Measurements from ENCODE around the gene OR6X1. TPM values are rescaled to one million over a fixed set of nuclear protein-coding genes. Genes with fewer than 3 reads are reported as not detected.

OR6X1 gene
- total and polyA plus RNA-seq, 2 experiments from 2014 or later, result not detected

DNA sequence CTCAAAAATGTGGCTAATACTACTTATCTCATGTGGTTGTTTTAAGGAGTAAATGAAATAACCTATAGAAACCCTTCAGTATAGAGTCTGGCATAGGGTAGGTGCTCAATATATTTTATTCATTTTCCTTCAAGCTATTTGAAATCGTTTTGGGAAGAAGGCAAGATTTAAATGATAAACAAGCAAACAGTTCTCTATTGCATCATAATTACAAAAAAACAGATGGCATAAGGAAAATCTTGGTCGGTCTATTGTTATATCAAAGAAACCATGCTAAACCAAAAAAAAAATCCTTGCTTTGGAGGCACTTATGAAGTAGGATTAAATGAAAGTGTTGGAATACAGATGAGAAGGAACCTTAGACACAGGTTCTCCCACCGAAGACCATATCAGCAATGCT, 17.5 kb downstream of the OR6X1 start:
- H3K4me3 ChIP-seq, result no peak overlapping the region
- DNase-seq (ENCODE audit: low spot score) (no peak), ATAC-seq (no peak)
- no peak for TF ChIP-seq NANOG (IDR thresholded peaks at IDR 0.05; ENCODE audit: borderline replicate concordance)
- TF ChIP-seq EZH2 (IDR thresholded peaks at IDR 0.05; ENCODE audit: low read depth, unreplicated experiment), result no peak
- TF ChIP-seq, protein P1, sequence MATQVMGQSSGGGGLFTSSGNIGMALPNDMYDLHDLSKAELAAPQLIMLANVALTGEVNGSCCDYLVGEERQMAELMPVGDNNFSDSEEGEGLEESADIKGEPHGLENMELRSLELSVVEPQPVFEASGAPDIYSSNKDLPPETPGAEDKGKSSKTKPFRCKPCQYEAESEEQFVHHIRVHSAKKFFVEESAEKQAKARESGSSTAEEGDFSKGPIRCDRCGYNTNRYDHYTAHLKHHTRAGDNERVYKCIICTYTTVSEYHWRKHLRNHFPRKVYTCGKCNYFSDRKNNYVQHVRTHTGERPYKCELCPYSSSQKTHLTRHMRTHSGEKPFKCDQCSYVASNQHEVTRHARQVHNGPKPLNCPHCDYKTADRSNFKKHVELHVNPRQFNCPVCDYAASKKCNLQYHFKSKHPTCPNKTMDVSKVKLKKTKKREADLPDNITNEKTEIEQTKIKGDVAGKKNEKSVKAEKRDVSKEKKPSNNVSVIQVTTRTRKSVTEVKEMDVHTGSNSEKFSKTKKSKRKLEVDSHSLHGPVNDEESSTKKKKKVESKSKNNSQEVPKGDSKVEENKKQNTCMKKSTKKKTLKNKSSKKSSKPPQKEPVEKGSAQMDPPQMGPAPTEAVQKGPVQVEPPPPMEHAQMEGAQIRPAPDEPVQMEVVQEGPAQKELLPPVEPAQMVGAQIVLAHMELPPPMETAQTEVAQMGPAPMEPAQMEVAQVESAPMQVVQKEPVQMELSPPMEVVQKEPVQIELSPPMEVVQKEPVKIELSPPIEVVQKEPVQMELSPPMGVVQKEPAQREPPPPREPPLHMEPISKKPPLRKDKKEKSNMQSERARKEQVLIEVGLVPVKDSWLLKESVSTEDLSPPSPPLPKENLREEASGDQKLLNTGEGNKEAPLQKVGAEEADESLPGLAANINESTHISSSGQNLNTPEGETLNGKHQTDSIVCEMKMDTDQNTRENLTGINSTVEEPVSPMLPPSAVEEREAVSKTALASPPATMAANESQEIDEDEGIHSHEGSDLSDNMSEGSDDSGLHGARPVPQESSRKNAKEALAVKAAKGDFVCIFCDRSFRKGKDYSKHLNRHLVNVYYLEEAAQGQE (IDR thresholded peaks at IDR 0.05; ENCODE audit: unreplicated experiment), result no peak
- TF ChIP-seq, protein P2, sequence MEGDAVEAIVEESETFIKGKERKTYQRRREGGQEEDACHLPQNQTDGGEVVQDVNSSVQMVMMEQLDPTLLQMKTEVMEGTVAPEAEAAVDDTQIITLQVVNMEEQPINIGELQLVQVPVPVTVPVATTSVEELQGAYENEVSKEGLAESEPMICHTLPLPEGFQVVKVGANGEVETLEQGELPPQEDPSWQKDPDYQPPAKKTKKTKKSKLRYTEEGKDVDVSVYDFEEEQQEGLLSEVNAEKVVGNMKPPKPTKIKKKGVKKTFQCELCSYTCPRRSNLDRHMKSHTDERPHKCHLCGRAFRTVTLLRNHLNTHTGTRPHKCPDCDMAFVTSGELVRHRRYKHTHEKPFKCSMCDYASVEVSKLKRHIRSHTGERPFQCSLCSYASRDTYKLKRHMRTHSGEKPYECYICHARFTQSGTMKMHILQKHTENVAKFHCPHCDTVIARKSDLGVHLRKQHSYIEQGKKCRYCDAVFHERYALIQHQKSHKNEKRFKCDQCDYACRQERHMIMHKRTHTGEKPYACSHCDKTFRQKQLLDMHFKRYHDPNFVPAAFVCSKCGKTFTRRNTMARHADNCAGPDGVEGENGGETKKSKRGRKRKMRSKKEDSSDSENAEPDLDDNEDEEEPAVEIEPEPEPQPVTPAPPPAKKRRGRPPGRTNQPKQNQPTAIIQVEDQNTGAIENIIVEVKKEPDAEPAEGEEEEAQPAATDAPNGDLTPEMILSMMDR (conservative IDR thresholded peaks at IDR 0.05; ENCODE audit: low read depth in 2 of 2), result no peak
- no peak for TF ChIP-seq EZH2phosphoT487 (IDR thresholded peaks at IDR 0.05; ENCODE audit: unreplicated experiment)
- TF ChIP-seq, protein P3, sequence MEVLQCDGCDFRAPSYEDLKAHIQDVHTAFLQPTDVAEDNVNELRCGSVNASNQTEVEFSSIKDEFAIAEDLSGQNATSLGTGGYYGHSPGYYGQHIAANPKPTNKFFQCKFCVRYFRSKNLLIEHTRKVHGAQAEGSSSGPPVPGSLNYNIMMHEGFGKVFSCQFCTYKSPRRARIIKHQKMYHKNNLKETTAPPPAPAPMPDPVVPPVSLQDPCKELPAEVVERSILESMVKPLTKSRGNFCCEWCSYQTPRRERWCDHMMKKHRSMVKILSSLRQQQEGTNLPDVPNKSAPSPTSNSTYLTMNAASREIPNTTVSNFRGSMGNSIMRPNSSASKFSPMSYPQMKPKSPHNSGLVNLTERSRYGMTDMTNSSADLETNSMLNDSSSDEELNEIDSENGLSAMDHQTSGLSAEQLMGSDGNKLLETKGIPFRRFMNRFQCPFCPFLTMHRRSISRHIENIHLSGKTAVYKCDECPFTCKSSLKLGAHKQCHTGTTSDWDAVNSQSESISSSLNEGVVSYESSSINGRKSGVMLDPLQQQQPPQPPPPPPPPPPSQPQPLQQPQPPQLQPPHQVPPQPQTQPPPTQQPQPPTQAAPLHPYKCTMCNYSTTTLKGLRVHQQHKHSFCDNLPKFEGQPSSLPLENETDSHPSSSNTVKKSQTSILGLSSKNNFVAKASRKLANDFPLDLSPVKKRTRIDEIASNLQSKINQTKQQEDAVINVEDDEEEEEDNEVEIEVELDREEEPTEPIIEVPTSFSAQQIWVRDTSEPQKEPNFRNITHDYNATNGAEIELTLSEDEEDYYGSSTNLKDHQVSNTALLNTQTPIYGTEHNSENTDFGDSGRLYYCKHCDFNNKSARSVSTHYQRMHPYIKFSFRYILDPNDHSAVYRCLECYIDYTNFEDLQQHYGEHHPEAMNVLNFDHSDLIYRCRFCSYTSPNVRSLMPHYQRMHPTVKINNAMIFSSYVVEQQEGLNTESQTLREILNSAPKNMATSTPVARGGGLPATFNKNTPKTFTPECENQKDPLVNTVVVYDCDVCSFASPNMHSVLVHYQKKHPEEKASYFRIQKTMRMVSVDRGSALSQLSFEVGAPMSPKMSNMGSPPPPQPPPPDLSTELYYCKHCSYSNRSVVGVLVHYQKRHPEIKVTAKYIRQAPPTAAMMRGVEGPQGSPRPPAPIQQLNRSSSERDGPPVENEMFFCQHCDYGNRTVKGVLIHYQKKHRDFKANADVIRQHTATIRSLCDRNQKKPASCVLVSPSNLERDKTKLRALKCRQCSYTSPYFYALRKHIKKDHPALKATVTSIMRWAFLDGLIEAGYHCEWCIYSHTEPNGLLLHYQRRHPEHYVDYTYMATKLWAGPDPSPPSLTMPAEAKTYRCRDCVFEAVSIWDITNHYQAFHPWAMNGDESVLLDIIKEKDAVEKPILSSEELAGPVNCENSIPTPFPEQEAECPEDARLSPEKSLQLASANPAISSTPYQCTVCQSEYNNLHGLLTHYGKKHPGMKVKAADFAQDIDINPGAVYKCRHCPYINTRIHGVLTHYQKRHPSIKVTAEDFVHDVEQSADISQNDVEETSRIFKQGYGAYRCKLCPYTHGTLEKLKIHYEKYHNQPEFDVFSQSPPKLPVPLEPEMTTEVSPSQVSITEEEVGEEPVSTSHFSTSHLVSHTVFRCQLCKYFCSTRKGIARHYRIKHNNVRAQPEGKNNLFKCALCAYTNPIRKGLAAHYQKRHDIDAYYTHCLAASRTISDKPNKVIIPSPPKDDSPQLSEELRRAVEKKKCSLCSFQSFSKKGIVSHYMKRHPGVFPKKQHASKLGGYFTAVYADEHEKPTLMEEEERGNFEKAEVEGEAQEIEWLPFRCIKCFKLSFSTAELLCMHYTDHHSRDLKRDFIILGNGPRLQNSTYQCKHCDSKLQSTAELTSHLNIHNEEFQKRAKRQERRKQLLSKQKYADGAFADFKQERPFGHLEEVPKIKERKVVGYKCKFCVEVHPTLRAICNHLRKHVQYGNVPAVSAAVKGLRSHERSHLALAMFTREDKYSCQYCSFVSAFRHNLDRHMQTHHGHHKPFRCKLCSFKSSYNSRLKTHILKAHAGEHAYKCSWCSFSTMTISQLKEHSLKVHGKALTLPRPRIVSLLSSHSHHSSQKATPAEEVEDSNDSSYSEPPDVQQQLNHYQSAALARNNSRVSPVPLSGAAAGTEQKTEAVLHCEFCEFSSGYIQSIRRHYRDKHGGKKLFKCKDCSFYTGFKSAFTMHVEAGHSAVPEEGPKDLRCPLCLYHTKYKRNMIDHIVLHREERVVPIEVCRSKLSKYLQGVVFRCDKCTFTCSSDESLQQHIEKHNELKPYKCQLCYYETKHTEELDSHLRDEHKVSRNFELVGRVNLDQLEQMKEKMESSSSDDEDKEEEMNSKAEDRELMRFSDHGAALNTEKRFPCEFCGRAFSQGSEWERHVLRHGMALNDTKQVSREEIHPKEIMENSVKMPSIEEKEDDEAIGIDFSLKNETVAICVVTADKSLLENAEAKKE (CRISPR knock-in tag; IDR thresholded peaks at IDR 0.05), result no peak
- no peak for TF ChIP-seq ZNF331 (CRISPR knock-in tag; IDR thresholded peaks at IDR 0.05; ENCODE audit: low read depth)
- no peak for TF ChIP-seq CREB1 (CRISPR knock-in tag; IDR thresholded peaks at IDR 0.05; ENCODE audit: low read depth)
- no peak for TF ChIP-seq STAT1 (IDR thresholded peaks at IDR 0.05; ENCODE audit: unreplicated experiment)
- TF ChIP-seq POLR2AphosphoS5 (IDR thresholded peaks at IDR 0.05; ENCODE audit: low read depth), result no peak
- no peak for TF ChIP-seq JUNB (IDR thresholded peaks at IDR 0.05; ENCODE audit: unreplicated experiment)
- TF ChIP-seq ZNF114 (CRISPR knock-in tag; IDR thresholded peaks at IDR 0.05), result no peak
- TF ChIP-seq, protein P4, sequence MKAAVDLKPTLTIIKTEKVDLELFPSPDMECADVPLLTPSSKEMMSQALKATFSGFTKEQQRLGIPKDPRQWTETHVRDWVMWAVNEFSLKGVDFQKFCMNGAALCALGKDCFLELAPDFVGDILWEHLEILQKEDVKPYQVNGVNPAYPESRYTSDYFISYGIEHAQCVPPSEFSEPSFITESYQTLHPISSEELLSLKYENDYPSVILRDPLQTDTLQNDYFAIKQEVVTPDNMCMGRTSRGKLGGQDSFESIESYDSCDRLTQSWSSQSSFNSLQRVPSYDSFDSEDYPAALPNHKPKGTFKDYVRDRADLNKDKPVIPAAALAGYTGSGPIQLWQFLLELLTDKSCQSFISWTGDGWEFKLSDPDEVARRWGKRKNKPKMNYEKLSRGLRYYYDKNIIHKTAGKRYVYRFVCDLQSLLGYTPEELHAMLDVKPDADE (IDR thresholded peaks at IDR 0.05), result no peak
- no peaks in the 10 kb centered on the region for H3K27me3 ChIP-seq (ENCODE audit: insufficient read depth)
- peaks cover 20% of the 10 kb centered on the region for H3K4me1 Mint-ChIP-seq
- H3K79me2 ChIP-seq (replicated peaks; ENCODE audit: insufficient read depth), result peaks cover 94% of the 10 kb centered on the region
- no peak overlapping the region for H3K4me3 Mint-ChIP-seq
- no peaks in the 10 kb centered on the region; the same call in 1 of the 3 replicates for H3K36me3 Mint-ChIP-seq (ENCODE audit: low read depth)
- no peak overlapping the region for H3K27ac Mint-ChIP-seq
- peaks cover 26% of the 10 kb centered on the region for H3K9me3 Mint-ChIP-seq
- no peaks in the 10 kb centered on the region for H3F3A ChIP-seq (replicated peaks; ENCODE audit: low read depth)
- peaks cover 42% of the 10 kb centered on the region for H4K20me1 ChIP-seq (replicated peaks; ENCODE audit: insufficient read depth)
- H2AFZ ChIP-seq, result no peak overlapping the region
- peaks cover 12% of the 10 kb centered on the region for H3K4me1 ChIP-seq (ENCODE audit: insufficient read depth)
- H3K27me3 Mint-ChIP-seq (ENCODE audit: insufficient read depth, low read depth, poor library complexity), result peaks cover 10% of the 10 kb centered on the region
- no peak overlapping the region for H3K4me2 ChIP-seq
- peaks cover 10% of the 10 kb centered on the region for H3K9me2 ChIP-seq (ENCODE audit: insufficient read depth)
- no peak overlapping the region for H3K27ac ChIP-seq (ENCODE audit: low read depth)
- peaks cover 43% of the 10 kb centered on the region for H3K36me3 ChIP-seq (ENCODE audit: insufficient read depth)

Data from GM23338 (cell line).